Raji (cell line): ENCODE results near the gene ANKFY1.

Experiments used
- POLR2A ChIP-seq: IDR thresholded peaks from 2 replicates; pipeline ENCODE4 v1.6.1; 2011; ENCODE audit warnings: low read depth, low read length, control low read depth; ENCODE audit not compliant: insufficient read depth

The ANKFY1 gene

GRCh38 chr17:4204710-4205173 lies 59.0 kb downstream of the ANKFY1 start:
- TF ChIP-seq POLR2A = no peak

GRCh38 chr17:4204190-4204589 lies 59.6 kb downstream of the ANKFY1 start:
- no peak for TF ChIP-seq POLR2A

GRCh38 chr17:4201226-4201625 lies 62.6 kb downstream of the ANKFY1 start:
- TF ChIP-seq POLR2A = no peak

GRCh38 chr17:4199818-4200402 lies 63.9 kb downstream of the ANKFY1 start:
- TF ChIP-seq POLR2A = no peak

- no peak for TF ChIP-seq POLR2A
Observed at GRCh38 chr17:4198995-4199394, 64.8 kb downstream of the ANKFY1 start.

GRCh38 chr17:4195306-4195705 lies 68.5 kb downstream of the ANKFY1 start:
- TF ChIP-seq POLR2A = no peak

- TF ChIP-seq POLR2A = no peak
Observed at GRCh38 chr17:4194796-4195195, 69.0 kb downstream of the ANKFY1 start.

GRCh38 chr17:4189280-4189679 lies 74.5 kb downstream of the ANKFY1 start:
- TF ChIP-seq POLR2A = no peak

- TF ChIP-seq POLR2A = no peak
Observed at GRCh38 chr17:4188076-4188475, 75.7 kb downstream of the ANKFY1 start.

GRCh38 chr17:4187076-4187475 lies 76.7 kb downstream of the ANKFY1 start:
- TF ChIP-seq POLR2A = no peak

- TF ChIP-seq POLR2A = no peak
Observed at GRCh38 chr17:4186357-4186881, 77.4 kb downstream of the ANKFY1 start.

- no peak for TF ChIP-seq POLR2A
Observed at GRCh38 chr17:4185656-4186055, 78.1 kb downstream of the ANKFY1 start.

GRCh38 chr17:4184811-4185210 lies 79.0 kb downstream of the ANKFY1 start:
- no peak for TF ChIP-seq POLR2A

- no peak for TF ChIP-seq POLR2A
Observed at GRCh38 chr17:4182043-4182442, 81.7 kb downstream of the ANKFY1 start.

GRCh38 chr17:4180791-4181190 lies 83.0 kb downstream of the ANKFY1 start:
- no peak for TF ChIP-seq POLR2A

- no peak for TF ChIP-seq POLR2A
Observed at GRCh38 chr17:4179071-4179470, 84.7 kb downstream of the ANKFY1 start.

- TF ChIP-seq POLR2A = no peak
Observed at GRCh38 chr17:4178651-4179050, 85.1 kb downstream of the ANKFY1 start.
